GM12878 (cell line): ENCODE data around the gene GM2A. TPM values are rescaled to one million over a fixed set of nuclear protein-coding genes. Genes with fewer than 3 reads are reported as not detected.

ENCODE experiments used
- CEBPB ChIP-seq, 2 experiments: fragments of 150-350 bp in 1 of 2; IDR thresholded peaks; 2 replicates each; pipeline ENCODE4 v1.6.1; 2012 to 2014; ENCODE audit warnings: low read depth in 2 of 2, low read length in 2 of 2, borderline replicate concordance in 1 of 2, inconsistent platforms in 1 of 2
- MYB ChIP-seq: fragments of 150-350 bp; IDR thresholded peaks from 2 replicates; pipeline ENCODE4 v1.6.1; 2014; ENCODE audit warnings: mild to moderate bottlenecking, low read depth, low read length, borderline replicate concordance
- RUNX3 ChIP-seq: IDR thresholded peaks from 2 replicates; pipeline ENCODE4 v1.6.1; 2012; ENCODE audit warnings: low read length, inconsistent platforms
- polyA plus RNA-seq, 11 experiments: library from polyadenylated mRNA; depleted of rRNA in 4 of 11; unstranded in 6 of 11; stranded (reverse) in 5 of 11; fragments of >200 nt; fragmentation: Nextera tagmentation in 4 of 11; fragmentation: Illumina TruSeq in 1 of 11; extraction: Ambion mirVana in 4 of 11; extraction: Trizol in 1 of 11; gene quantifications; 1 replicate in 1 of 11; 2 replicates in 10 of 11; pipeline versions ENCODE4 v1.2.1 to v1.2.3, GENCODE V29; 2011 to 2016; ENCODE audit warnings: inconsistent platforms in 2 of 11, missing spikeins in 2 of 11, low read depth in 1 of 11
- total RNA-seq, 4 experiments: library from RNA; depleted of rRNA in 3 of 4; stranded (reverse); fragments of >200 nt in 3 of 4; fragmentation: Illumina TruSeq in 1 of 4; extraction: Trizol in 1 of 4; gene quantifications; 2 replicates each; pipeline versions ENCODE4 v1.2.1 to v1.2.3, GENCODE V29; 2013 to 2021
- TF ChIP-seq, protein P1 (sequence below): fragments of 450-650 bp; formaldehyde crosslinking; IDR thresholded peaks from 2 replicates; pipeline ENCODE4 v1.5.0; 2022; ENCODE audit warnings: mild to moderate bottlenecking, missing genetic modification characterization
- TF ChIP-seq, protein P2 (sequence below): fragments of 450-650 bp; IDR thresholded peaks from 2 replicates; pipeline ENCODE4 v1.6.1; 2017; ENCODE audit warnings: mild to moderate bottlenecking
- TF ChIP-seq, protein P3 (sequence below): IDR thresholded peaks from 2 replicates; pipeline ENCODE4 v1.6.1; 2012; ENCODE audit warnings: low read depth, low read length, improper control_type of control experiment
- TF ChIP-seq, protein P4 (sequence below): IDR thresholded peaks from 2 replicates; pipeline ENCODE4 v1.6.1; 2012; ENCODE audit warnings: mild to moderate bottlenecking, low read depth, low read length
- TF ChIP-seq, protein P5 (sequence below): fragments of 150-350 bp; IDR thresholded peaks from 2 replicates; pipeline ENCODE4 v1.6.1; 2016; ENCODE audit warnings: low read depth, low read length

GM2A gene
- total and polyA plus RNA-seq, 10 of the 15 experiments (the other 5 are each of a cell fraction or from before 2014, with no cell fraction given) = 33.6 to 106 (median 68.2) TPM

DNA sequence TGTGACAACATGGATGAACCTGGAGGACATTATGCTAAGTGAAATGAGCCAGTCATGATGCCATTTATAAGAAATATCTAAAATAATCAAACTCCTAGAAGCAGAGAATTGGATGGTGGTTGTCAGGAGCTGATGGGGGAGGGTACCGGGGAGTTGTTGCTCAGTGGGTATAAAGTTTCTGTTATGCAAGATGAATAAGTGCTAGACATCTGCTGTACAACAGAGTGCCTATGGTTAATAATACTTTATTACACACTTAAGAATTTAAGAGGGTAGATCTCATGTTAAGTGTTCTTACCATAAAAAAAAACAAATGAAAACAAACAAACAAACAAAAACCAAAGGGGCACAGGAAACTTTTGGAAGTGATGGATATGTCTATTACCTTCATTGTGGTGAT lies 16.1 kb upstream of the GM2A start (continued):
- TF ChIP-seq, protein P1, sequence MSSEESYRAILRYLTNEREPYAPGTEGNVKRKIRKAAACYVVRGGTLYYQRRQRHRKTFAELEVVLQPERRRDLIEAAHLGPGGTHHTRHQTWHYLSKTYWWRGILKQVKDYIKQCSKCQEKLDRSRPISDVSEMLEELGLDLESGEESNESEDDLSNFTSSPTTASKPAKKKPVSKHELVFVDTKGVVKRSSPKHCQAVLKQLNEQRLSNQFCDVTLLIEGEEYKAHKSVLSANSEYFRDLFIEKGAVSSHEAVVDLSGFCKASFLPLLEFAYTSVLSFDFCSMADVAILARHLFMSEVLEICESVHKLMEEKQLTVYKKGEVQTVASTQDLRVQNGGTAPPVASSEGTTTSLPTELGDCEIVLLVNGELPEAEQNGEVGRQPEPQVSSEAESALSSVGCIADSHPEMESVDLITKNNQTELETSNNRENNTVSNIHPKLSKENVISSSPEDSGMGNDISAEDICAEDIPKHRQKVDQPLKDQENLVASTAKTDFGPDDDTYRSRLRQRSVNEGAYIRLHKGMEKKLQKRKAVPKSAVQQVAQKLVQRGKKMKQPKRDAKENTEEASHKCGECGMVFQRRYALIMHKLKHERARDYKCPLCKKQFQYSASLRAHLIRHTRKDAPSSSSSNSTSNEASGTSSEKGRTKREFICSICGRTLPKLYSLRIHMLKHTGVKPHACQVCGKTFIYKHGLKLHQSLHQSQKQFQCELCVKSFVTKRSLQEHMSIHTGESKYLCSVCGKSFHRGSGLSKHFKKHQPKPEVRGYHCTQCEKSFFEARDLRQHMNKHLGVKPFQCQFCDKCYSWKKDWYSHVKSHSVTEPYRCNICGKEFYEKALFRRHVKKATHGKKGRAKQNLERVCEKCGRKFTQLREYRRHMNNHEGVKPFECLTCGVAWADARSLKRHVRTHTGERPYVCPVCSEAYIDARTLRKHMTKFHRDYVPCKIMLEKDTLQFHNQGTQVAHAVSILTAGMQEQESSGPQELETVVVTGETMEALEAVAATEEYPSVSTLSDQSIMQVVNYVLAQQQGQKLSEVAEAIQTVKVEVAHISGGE (CRISPR knock-in tag) = no peak
- TF ChIP-seq, protein P2, sequence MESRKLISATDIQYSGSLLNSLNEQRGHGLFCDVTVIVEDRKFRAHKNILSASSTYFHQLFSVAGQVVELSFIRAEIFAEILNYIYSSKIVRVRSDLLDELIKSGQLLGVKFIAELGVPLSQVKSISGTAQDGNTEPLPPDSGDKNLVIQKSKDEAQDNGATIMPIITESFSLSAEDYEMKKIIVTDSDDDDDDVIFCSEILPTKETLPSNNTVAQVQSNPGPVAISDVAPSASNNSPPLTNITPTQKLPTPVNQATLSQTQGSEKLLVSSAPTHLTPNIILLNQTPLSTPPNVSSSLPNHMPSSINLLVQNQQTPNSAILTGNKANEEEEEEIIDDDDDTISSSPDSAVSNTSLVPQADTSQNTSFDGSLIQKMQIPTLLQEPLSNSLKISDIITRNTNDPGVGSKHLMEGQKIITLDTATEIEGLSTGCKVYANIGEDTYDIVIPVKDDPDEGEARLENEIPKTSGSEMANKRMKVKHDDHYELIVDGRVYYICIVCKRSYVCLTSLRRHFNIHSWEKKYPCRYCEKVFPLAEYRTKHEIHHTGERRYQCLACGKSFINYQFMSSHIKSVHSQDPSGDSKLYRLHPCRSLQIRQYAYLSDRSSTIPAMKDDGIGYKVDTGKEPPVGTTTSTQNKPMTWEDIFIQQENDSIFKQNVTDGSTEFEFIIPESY = no peak
- TF ChIP-seq, protein P3, sequence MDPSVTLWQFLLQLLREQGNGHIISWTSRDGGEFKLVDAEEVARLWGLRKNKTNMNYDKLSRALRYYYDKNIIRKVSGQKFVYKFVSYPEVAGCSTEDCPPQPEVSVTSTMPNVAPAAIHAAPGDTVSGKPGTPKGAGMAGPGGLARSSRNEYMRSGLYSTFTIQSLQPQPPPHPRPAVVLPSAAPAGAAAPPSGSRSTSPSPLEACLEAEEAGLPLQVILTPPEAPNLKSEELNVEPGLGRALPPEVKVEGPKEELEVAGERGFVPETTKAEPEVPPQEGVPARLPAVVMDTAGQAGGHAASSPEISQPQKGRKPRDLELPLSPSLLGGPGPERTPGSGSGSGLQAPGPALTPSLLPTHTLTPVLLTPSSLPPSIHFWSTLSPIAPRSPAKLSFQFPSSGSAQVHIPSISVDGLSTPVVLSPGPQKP = no peak
- TF ChIP-seq RUNX3 (no peak), MYB (no peak), CEBPB (IDR thresholded peaks at IDR 0.05; ENCODE audit: borderline replicate concordance in 1 of 2, low read depth in 2 of 2, low read length in 2 of 2) (no peak)
- TF ChIP-seq, protein P4, sequence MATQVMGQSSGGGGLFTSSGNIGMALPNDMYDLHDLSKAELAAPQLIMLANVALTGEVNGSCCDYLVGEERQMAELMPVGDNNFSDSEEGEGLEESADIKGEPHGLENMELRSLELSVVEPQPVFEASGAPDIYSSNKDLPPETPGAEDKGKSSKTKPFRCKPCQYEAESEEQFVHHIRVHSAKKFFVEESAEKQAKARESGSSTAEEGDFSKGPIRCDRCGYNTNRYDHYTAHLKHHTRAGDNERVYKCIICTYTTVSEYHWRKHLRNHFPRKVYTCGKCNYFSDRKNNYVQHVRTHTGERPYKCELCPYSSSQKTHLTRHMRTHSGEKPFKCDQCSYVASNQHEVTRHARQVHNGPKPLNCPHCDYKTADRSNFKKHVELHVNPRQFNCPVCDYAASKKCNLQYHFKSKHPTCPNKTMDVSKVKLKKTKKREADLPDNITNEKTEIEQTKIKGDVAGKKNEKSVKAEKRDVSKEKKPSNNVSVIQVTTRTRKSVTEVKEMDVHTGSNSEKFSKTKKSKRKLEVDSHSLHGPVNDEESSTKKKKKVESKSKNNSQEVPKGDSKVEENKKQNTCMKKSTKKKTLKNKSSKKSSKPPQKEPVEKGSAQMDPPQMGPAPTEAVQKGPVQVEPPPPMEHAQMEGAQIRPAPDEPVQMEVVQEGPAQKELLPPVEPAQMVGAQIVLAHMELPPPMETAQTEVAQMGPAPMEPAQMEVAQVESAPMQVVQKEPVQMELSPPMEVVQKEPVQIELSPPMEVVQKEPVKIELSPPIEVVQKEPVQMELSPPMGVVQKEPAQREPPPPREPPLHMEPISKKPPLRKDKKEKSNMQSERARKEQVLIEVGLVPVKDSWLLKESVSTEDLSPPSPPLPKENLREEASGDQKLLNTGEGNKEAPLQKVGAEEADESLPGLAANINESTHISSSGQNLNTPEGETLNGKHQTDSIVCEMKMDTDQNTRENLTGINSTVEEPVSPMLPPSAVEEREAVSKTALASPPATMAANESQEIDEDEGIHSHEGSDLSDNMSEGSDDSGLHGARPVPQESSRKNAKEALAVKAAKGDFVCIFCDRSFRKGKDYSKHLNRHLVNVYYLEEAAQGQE = no peak
- TF ChIP-seq, protein P5, sequence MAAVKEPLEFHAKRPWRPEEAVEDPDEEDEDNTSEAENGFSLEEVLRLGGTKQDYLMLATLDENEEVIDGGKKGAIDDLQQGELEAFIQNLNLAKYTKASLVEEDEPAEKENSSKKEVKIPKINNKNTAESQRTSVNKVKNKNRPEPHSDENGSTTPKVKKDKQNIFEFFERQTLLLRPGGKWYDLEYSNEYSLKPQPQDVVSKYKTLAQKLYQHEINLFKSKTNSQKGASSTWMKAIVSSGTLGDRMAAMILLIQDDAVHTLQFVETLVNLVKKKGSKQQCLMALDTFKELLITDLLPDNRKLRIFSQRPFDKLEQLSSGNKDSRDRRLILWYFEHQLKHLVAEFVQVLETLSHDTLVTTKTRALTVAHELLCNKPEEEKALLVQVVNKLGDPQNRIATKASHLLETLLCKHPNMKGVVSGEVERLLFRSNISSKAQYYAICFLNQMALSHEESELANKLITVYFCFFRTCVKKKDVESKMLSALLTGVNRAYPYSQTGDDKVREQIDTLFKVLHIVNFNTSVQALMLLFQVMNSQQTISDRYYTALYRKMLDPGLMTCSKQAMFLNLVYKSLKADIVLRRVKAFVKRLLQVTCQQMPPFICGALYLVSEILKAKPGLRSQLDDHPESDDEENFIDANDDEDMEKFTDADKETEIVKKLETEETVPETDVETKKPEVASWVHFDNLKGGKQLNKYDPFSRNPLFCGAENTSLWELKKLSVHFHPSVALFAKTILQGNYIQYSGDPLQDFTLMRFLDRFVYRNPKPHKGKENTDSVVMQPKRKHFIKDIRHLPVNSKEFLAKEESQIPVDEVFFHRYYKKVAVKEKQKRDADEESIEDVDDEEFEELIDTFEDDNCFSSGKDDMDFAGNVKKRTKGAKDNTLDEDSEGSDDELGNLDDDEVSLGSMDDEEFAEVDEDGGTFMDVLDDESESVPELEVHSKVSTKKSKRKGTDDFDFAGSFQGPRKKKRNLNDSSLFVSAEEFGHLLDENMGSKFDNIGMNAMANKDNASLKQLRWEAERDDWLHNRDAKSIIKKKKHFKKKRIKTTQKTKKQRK = no peak
